H1 (cell line): ENCODE measurements around the gene TBX4. TPM values are rescaled to one million over a fixed set of nuclear protein-coding genes. Genes with fewer than 3 reads are reported as not detected.

ENCODE experiments used
- CTCF ChIA-PET: fragments of 300-600 bp; sonication (Branson Sonifier 250); formaldehyde crosslinking; loops from one replicate; lab custom pipeline; 2021; ENCODE audit not compliant: partially characterized antibody; lab: Charles Lee
- POLR2A ChIA-PET: fragments of 300-600 bp; sonication (Branson Sonifier 250); formaldehyde crosslinking; loops from one replicate; lab custom pipeline; 2021; ENCODE audit warnings: inconsistent platforms; ENCODE audit not compliant: partially characterized antibody; lab: Charles Lee
- DNase-seq, 2 experiments: peaks; one replicate each; pipeline versions ENCODE4 v3.0.0 to v3.0.0-alpha.2; 2010 to 2022; ENCODE audit warnings: low spot score in 2 of 2, low read depth in 1 of 2, mixed read lengths in 1 of 2
- FAIRE-seq: peaks from 2 replicates; lab custom pipeline; 2011; peaks lifted over from hg19 to GRCh38; lab: Jason Lieb, UNC
- H2AFZ ChIP-seq: 2 replicates; pipeline ENCODE4 v1.8.1; 2012; ENCODE audit warnings: low read length, inconsistent platforms
- H2AK5ac ChIP-seq: 2 replicates; pipeline ENCODE4 v1.6.1; 2013; ENCODE audit warnings: low read depth, low read length
- H2BK120ac ChIP-seq: replicated peaks from 2 replicates; pipeline ENCODE3; 2013; ENCODE audit warnings: low read depth, low read length, inconsistent platforms
- H2BK12ac ChIP-seq: 2 replicates; pipeline ENCODE4 v1.6.1; 2013; ENCODE audit warnings: low read depth, low read length
- H2BK15ac ChIP-seq: 2 replicates; pipeline ENCODE4 v1.6.1; 2013; ENCODE audit warnings: low read length
- H2BK20ac ChIP-seq: 2 replicates; pipeline ENCODE4 v1.6.1; 2013; ENCODE audit warnings: low read length
- H2BK5ac ChIP-seq: 2 replicates; pipeline ENCODE4 v1.6.1; 2013; ENCODE audit warnings: low read depth, low read length
- H3K14ac ChIP-seq: 2 replicates; pipeline ENCODE4 v1.6.1; 2013; ENCODE audit warnings: inconsistent platforms; ENCODE audit not compliant: insufficient read length
- H3K18ac ChIP-seq: 2 replicates; pipeline ENCODE4 v1.6.1; 2013; ENCODE audit warnings: low read length; ENCODE audit errors: extremely low read depth
- H3K23ac ChIP-seq: 2 replicates; pipeline ENCODE4 v1.6.1; 2013; ENCODE audit warnings: inconsistent platforms; ENCODE audit not compliant: insufficient read length
- H3K23me2 ChIP-seq: 2 replicates; pipeline ENCODE4 v1.6.1; 2013; ENCODE audit warnings: low read depth, low read length
- H3K27ac ChIP-seq: 2 replicates; pipeline ENCODE4 v1.6.1; 2011; ENCODE audit warnings: low read depth, low read length, inconsistent platforms
- H3K27me3 ChIP-seq, 4 experiments: replicated peaks in 1 of 4; 1 replicate in 1 of 4; 2 replicates in 3 of 4; pipeline versions ENCODE4 v1.6.1 to v1.8.1; 2011 to 2013; ENCODE audit warnings: low read length in 3 of 4, mild to moderate bottlenecking in 3 of 4, inconsistent platforms in 2 of 4, mixed read lengths in 2 of 4, moderate library complexity in 1 of 4; ENCODE audit not compliant: control insufficient read depth in 3 of 4, insufficient read depth in 3 of 4; ENCODE audit errors: extremely low read depth in 1 of 4
- H3K36me3 ChIP-seq, 4 experiments: 2 replicates each; pipeline versions ENCODE4 v1.6.1 to v1.8.1; 2011 to 2013; ENCODE audit warnings: mild to moderate bottlenecking in 4 of 4, low read length in 3 of 4, moderate library complexity in 2 of 4, control low read depth in 1 of 4, inconsistent platforms in 1 of 4; ENCODE audit not compliant: insufficient read depth in 4 of 4, control insufficient read depth in 2 of 4
- H3K4ac ChIP-seq: replicated peaks from 2 replicates; pipeline ENCODE3; 2013; ENCODE audit warnings: low read length, low read depth, mixed read lengths, inconsistent platforms; ENCODE audit not compliant: insufficient read length
- H3K4me1 ChIP-seq, 4 experiments: replicated peaks in 1 of 4; 1 replicate in 1 of 4; 2 replicates in 3 of 4; pipeline versions ENCODE4 v1.6.1 to v1.8.1; 2011 to 2013; ENCODE audit warnings: low read length in 3 of 4, inconsistent platforms in 2 of 4, mixed read lengths in 1 of 4; ENCODE audit not compliant: insufficient read depth in 4 of 4, control insufficient read depth in 3 of 4
- H3K4me2 ChIP-seq, 2 experiments: 2 replicates each; pipeline versions ENCODE4 v1.6.1 to v1.8.1; 2011 to 2013; ENCODE audit warnings: low read depth in 2 of 2, low read length in 2 of 2, control low read depth in 1 of 2, inconsistent platforms in 1 of 2, mild to moderate bottlenecking in 1 of 2; ENCODE audit not compliant: insufficient read depth in 1 of 2
- H3K4me3 ChIP-seq, 4 experiments: fragments of 200-600, 300-600 bp in 1 of 4; sonication (generic), shearing (Covaris generic), sonication (Bioruptor Twin) in 1 of 4; 2 replicates each; pipeline versions ENCODE4 v1.5.1 to v1.8.1; 2011 to 2016; ENCODE audit warnings: low read length in 4 of 4, low read depth in 3 of 4, control low read depth in 2 of 4, inconsistent platforms in 2 of 4, mild to moderate bottlenecking in 2 of 4, mixed read lengths in 1 of 4, moderate library complexity in 1 of 4; ENCODE audit not compliant: insufficient read depth in 2 of 4; ENCODE audit errors: extremely low read depth in 1 of 4
- H3K56ac ChIP-seq: replicated peaks from 2 replicates; pipeline ENCODE3; 2013; ENCODE audit warnings: low read depth, mild to moderate bottlenecking, mixed read lengths, low read length, inconsistent platforms; ENCODE audit not compliant: insufficient read length
- H3K79me1 ChIP-seq: 2 replicates; pipeline ENCODE4 v1.6.1; 2013; ENCODE audit warnings: low read depth, low read length, control low read depth
- H3K79me2 ChIP-seq, 2 experiments: 2 replicates each; pipeline versions ENCODE4 v1.6.1 to v1.8.1; 2012 to 2013; ENCODE audit warnings: low read length in 2 of 2, mild to moderate bottlenecking in 2 of 2, inconsistent platforms in 1 of 2; ENCODE audit not compliant: insufficient read depth in 2 of 2, control insufficient read depth in 1 of 2
- H3K9ac ChIP-seq, 4 experiments: replicated peaks in 1 of 4; 1 replicate in 1 of 4; 2 replicates in 3 of 4; pipeline versions ENCODE4 v1.6.1 to v1.8.1; 2011 to 2013; ENCODE audit warnings: low read depth in 3 of 4, low read length in 3 of 4, control low read depth in 2 of 4, mild to moderate bottlenecking in 2 of 4, moderate library complexity in 2 of 4, inconsistent platforms in 1 of 4; ENCODE audit errors: extremely low read depth in 1 of 4
- H3K9me3 ChIP-seq, 2 experiments: 2 replicates each; pipeline versions ENCODE4 v1.6.1 to v1.8.1; 2012 to 2013; ENCODE audit warnings: mild to moderate bottlenecking in 2 of 2, moderate library complexity in 2 of 2, control low read depth in 1 of 2, inconsistent platforms in 1 of 2, low read depth in 1 of 2, low read length in 1 of 2, mixed read lengths in 1 of 2; ENCODE audit not compliant: insufficient read depth in 2 of 2
- H4K20me1 ChIP-seq, 2 experiments: replicated peaks in 1 of 2; 2 replicates each; pipeline versions ENCODE3 to v1.8.1; 2011 to 2013; ENCODE audit warnings: inconsistent platforms in 2 of 2, low read length in 2 of 2, mild to moderate bottlenecking in 1 of 2; ENCODE audit not compliant: insufficient read depth in 2 of 2, control insufficient read depth in 1 of 2
- H4K5ac ChIP-seq: 2 replicates; pipeline ENCODE4 v1.6.1; 2013; ENCODE audit warnings: low read length, low read depth, mixed read lengths, inconsistent platforms; ENCODE audit not compliant: insufficient read length
- H4K8ac ChIP-seq: 2 replicates; pipeline ENCODE4 v1.8.0; 2013; ENCODE audit warnings: mild to moderate bottlenecking, moderate library complexity, low read length, inconsistent platforms; ENCODE audit not compliant: insufficient read depth; ENCODE audit errors: extremely low read depth
- H4K91ac ChIP-seq: replicated peaks from 2 replicates; pipeline ENCODE3; 2013; ENCODE audit warnings: low read length, mixed read lengths, inconsistent platforms; ENCODE audit not compliant: insufficient read length
- CBX8 ChIP-seq: fragments of 300-800, 300-1000 bp; sonication (generic); IDR thresholded peaks from 2 replicates; pipeline ENCODE4 v1.7.1; 2016; ENCODE audit warnings: low read depth, low read length, borderline replicate concordance
- CEBPB ChIP-seq: IDR thresholded peaks from 2 replicates; pipeline ENCODE4 v1.6.1; 2012; ENCODE audit warnings: low read depth, low read length
- EZH2 ChIP-seq: fragments of 200-600 bp; sonication (generic); IDR thresholded peaks from 2 replicates; pipeline ENCODE4 v1.7.1; 2012; ENCODE audit warnings: low read depth, mild to moderate bottlenecking, moderate library complexity, low read length, inconsistent platforms; ENCODE audit not compliant: severe bottlenecking
- MAFK ChIP-seq: IDR thresholded peaks from 2 replicates; pipeline ENCODE4 v1.6.1; 2012; ENCODE audit warnings: low read depth, mild to moderate bottlenecking, improper control_type of control experiment, low read length
- RNF2 ChIP-seq: fragments of 200-900, 300-1000 bp; sonication (generic); IDR thresholded peaks from 2 replicates; pipeline ENCODE4 v1.7.1; 2016; ENCODE audit warnings: borderline replicate concordance, low read depth, mild to moderate bottlenecking, antibody characterized with exemption, low read length; ENCODE audit not compliant: poor library complexity, severe bottlenecking; ENCODE audit errors: missing control alignments
- RXRA ChIP-seq: IDR thresholded peaks from 2 replicates; pipeline ENCODE4 v1.6.1; 2011; ENCODE audit warnings: low read depth, mild to moderate bottlenecking, low read length, moderate library complexity; ENCODE audit not compliant: insufficient read depth
- SP2 ChIP-seq: IDR thresholded peaks from 2 replicates; pipeline ENCODE4 v1.6.1; 2012; ENCODE audit warnings: mild to moderate bottlenecking, low read length, inconsistent platforms
- SUZ12 ChIP-seq: fragments of 200-600 bp; sonication (generic); IDR thresholded peaks from 2 replicates; pipeline ENCODE4 v1.6.1; 2012; ENCODE audit warnings: mild to moderate bottlenecking, inconsistent platforms, low read length, moderate library complexity, mixed read lengths
- WGBS, 2 experiments: shearing (Covaris generic) in 1 of 2; methylation state at CpG; one replicate each; pipeline versions ENCODE4 v1.1.6 to v1.1.7; 2013 to 2015; ENCODE audit warnings: low lambda C conversion rate in 2 of 2, mixed read lengths in 2 of 2, inconsistent platforms in 1 of 2, low coverage in 1 of 2, missing lambda C conversion rate in 1 of 2; ENCODE audit not compliant: insufficient replicate concordance in 2 of 2, insufficient coverage in 1 of 2, insufficient read length in 1 of 2; ENCODE audit errors: extremely low coverage in 1 of 2, missing lambda C conversion rate in 1 of 2; 5-methylcytosine and 5-hydroxymethylcytosine counted together
- polyA plus RNA-seq, 7 experiments: library from polyadenylated mRNA; depleted of rRNA in 3 of 7; stranded (reverse) in 5 of 7; unstranded in 2 of 7; fragments of >200 nt in 5 of 7; fragments of 200-250 nt in 2 of 7; gene quantifications; 1 replicate in 5 of 7; 2 replicates in 1 of 7; 4 replicates in 1 of 7; pipeline versions ENCODE4 v1.2.1 to v1.2.3, GENCODE V29; 2011 to 2013; ENCODE audit warnings: missing spikeins in 2 of 7, mixed read lengths in 2 of 7
- total RNA-seq: library from RNA; stranded (reverse); fragmentation: NEBNext Ultra II Directional; extraction: Animal tissue kit (Norgen Biotek cat#: 25700); gene quantifications from 2 replicates; pipeline ENCODE4 v1.2.1, GENCODE V29; 2021

Gene TBX4
- total and polyA plus RNA-seq, 2 of the 8 experiments (the other 6 are each of a cell fraction or from before 2014, with no cell fraction given), result 0.02 TPM; not detected in 1

DNA sequence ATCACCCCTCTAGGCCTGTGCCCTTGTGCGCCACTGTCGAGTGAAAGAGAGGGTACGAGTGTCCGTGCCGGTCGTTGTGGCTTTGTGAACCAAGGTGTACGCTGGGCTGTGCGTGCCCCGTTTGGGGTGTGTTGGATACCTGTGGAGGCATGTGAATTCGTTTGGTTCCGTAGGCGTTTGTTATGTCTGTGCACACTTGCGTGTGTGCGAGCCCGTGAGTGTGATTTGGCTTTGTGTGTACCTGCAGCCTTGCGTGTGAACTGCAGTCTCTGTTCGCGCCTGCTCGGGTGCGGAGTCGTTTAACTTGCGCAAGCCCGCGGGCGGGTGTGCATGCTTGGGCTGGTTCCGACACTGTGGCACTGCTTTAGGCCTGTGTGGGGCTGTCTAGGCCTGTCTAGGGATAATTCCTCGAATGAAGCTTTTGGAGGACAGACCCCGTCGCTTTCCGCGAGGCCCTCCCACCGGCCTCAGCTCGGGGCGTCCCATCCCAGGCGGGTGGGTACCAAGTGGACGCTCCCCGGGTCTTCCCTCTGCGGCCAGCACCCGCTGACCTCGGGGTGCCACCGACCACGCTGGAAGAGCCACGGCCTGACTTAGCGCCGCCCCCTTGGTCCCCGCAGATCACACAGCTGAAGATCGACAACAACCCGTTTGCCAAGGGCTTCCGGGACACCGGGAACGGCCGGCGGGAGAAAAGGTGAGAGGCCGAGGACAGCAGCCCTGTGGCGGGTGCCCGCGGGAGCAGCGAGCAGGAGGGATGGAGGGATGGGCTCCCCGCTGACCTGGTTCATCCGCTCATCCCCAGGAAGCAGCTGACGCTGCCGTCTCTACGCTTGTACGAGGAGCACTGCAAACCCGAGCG is 48.2 kb upstream of the TBX4 start:
- Histone ChIP-seq H4K91ac (no peak overlapping the region), H3K9me3 (no peaks in the 10 kb centered on the region; a peak in 1 of 4 replicates), H3K4me1 (peaks cover 0 to 40% (median 27%) of the 10 kb centered on the region in 4 experiments; a peak in 6 of 7 replicates), H3K27ac (no peak overlapping the region), H3K14ac (no peak overlapping the region), H2BK15ac (peak overlapping the region; percentile 1; the same call in 1 of the 2 replicates), H2BK12ac (peak overlapping the region; percentile 96), H3K79me1 (no peaks in the 10 kb centered on the region), H4K20me1 (peaks cover 43 to 44% of the 10 kb centered on the region in 2 experiments), H3K27me3 (peaks cover 98 to 100% (median 99%) of the 10 kb centered on the region in 4 experiments), H2BK20ac (peak overlapping the region; percentile 4), H3K18ac (no peak overlapping the region; the same call in 1 of the 2 replicates), H3K4me3 (peak overlapping the region in 3 of 4 experiments; percentile 3 to 49 (median 5); a peak in 4 of 8 replicates), H4K5ac (no peak overlapping the region), H3K36me3 (peaks cover 0 to 18% (median 0%) of the 10 kb centered on the region in 4 experiments; a peak in 1 of 8 replicates)
- CTCF ChIA-PET, result interaction anchor here (0.8 to 6.8 kb wide), 8 partner anchors 8 to 432 kb away, joined by 4 to 31 read pairs (median 4); no protein-coding TSS in a partner anchor
- WGBS, 2 experiments, result 4% methylated on average over 55 of the region's 66 CpGs; no CpG with 5 or more reads in 1 of the 2 experiments
- TF ChIP-seq CEBPB (0 out of 2 replicates have a peak, but pooled peaks have one; percentile 26), RNF2 (peak; percentile 98), MAFK (no peak), EZH2 (peak; percentile 79), SP2 (no peak), CBX8 (peak; percentile 96; the same call in 1 of the 2 replicates), RXRA (no peak), SUZ12 (peak; percentile 77)
- TF ChIP-seq, all 59 proteins: peak for 5
- Histone ChIP-seq H2AFZ (no peak overlapping the region), H3K23me2 (peaks cover 2% of the 10 kb centered on the region; the same call in 1 of the 2 replicates), H3K79me2 (no peaks in the 10 kb centered on the region), H3K56ac (no peak overlapping the region), H2BK5ac (no peak overlapping the region), H2AK5ac (peak overlapping the region; percentile 24; the same call in 1 of the 2 replicates), H3K9ac (no peak overlapping the region), H2BK120ac (no peak overlapping the region), H3K23ac (no peak overlapping the region), H3K4ac (no peak overlapping the region), H3K4me2 (peak overlapping the region; percentile 63 to 65), H4K8ac (peak overlapping the region; percentile 76; the same call in 1 of the 2 replicates)
- POLR2A ChIA-PET, result interaction anchor here (0.6 to 1.4 kb wide), 5 partner anchors 8 to 55 kb away, joined by 3 to 5 read pairs (median 3); no protein-coding TSS in a partner anchor
- DNase-seq (peak in 1 of 2 experiments; percentile 63), FAIRE-seq (no peak)
